ENCODE measurements around the gene ZC3H12D. TPM values are rescaled to one million over a fixed set of nuclear protein-coding genes. Genes with fewer than 3 reads are reported as not detected.
"Not testable (repeated sequence)": the region's sequence is repeated elsewhere in the genome, so short reads cannot be mapped to it uniquely, and the experiment has no call there.

Gene ZC3H12D
- total RNA-seq, 1 donor from 2014 or later: 0.14 TPM

GRCh38 chr6:149468179-149468578 lies 16.6 kb downstream of the ZC3H12D start:
- H3K36me3 Mint-ChIP-seq (ENCODE audit: low read depth): no peaks in the 10 kb centered on the region
- no peaks in the 10 kb centered on the region for H3K27me3 Mint-ChIP-seq (ENCODE audit: low read depth)

GRCh38 chr6:149467265-149467664 lies 17.5 kb downstream of the ZC3H12D start:
- no peak for TF ChIP-seq CTCF (conservative IDR thresholded peaks at IDR 0.05)
- Mint-ChIP-seq H3K27ac (ENCODE audit: unreplicated experiment) (no peak overlapping the region), H3K27me3 (ENCODE audit: low read depth) (no peaks in the 10 kb centered on the region), H3K4me1 (no peaks in the 10 kb centered on the region), H3K36me3 (ENCODE audit: low read depth) (no peaks in the 10 kb centered on the region), H3K4me3 (no peak overlapping the region), H3K9me3 (no peaks in the 10 kb centered on the region)
- no peak for DNase-seq (ENCODE audit: low read depth, low spot score)

More at GRCh38 chr6:149468179-149468578, 16.6 kb downstream of the ZC3H12D start:
- TF ChIP-seq CTCF (conservative IDR thresholded peaks at IDR 0.05): no peak
- no peak overlapping the region for H3K27ac Mint-ChIP-seq (ENCODE audit: unreplicated experiment)
- DNase-seq (ENCODE audit: low read depth, low spot score): no peak
- H3K4me1 Mint-ChIP-seq: no peaks in the 10 kb centered on the region
- no peaks in the 10 kb centered on the region for H3K9me3 Mint-ChIP-seq
- no peak overlapping the region for H3K4me3 Mint-ChIP-seq

GRCh38 chr6:149464411-149464810 lies 20.4 kb downstream of the ZC3H12D start:
- H3K9me3 Mint-ChIP-seq: no peaks in the 10 kb centered on the region
- H3K4me1 Mint-ChIP-seq: no peaks in the 10 kb centered on the region
- no peaks in the 10 kb centered on the region for H3K27me3 Mint-ChIP-seq (ENCODE audit: low read depth)
- no peak overlapping the region for H3K27ac Mint-ChIP-seq (ENCODE audit: unreplicated experiment)
- TF ChIP-seq CTCF (conservative IDR thresholded peaks at IDR 0.05): no peak
- H3K4me3 Mint-ChIP-seq: no peak overlapping the region
- H3K36me3 Mint-ChIP-seq (ENCODE audit: low read depth): no peaks in the 10 kb centered on the region
- no peak for DNase-seq (ENCODE audit: low read depth, low spot score)

GRCh38 chr6:149463781-149464180 lies 21.0 kb downstream of the ZC3H12D start:
- no peak for DNase-seq (ENCODE audit: low read depth, low spot score)
- no peak overlapping the region for H3K4me3 Mint-ChIP-seq
- H3K27ac Mint-ChIP-seq (ENCODE audit: unreplicated experiment): no peak overlapping the region
- H3K27me3 Mint-ChIP-seq (ENCODE audit: low read depth): no peaks in the 10 kb centered on the region
- H3K36me3 Mint-ChIP-seq (ENCODE audit: low read depth): no peaks in the 10 kb centered on the region
- no peaks in the 10 kb centered on the region for H3K9me3 Mint-ChIP-seq
- TF ChIP-seq CTCF (conservative IDR thresholded peaks at IDR 0.05): no peak
- H3K4me1 Mint-ChIP-seq: no peaks in the 10 kb centered on the region

GRCh38 chr6:149462712-149463111 lies 22.1 kb downstream of the ZC3H12D start:
- not testable (repeated sequence) for H3K27ac Mint-ChIP-seq (ENCODE audit: unreplicated experiment); H3K27me3 Mint-ChIP-seq (ENCODE audit: low read depth); H3K4me3 Mint-ChIP-seq; H3K9me3 Mint-ChIP-seq; H3K36me3 Mint-ChIP-seq (ENCODE audit: low read depth); DNase-seq (ENCODE audit: low read depth, low spot score); H3K4me1 Mint-ChIP-seq

DNA sequence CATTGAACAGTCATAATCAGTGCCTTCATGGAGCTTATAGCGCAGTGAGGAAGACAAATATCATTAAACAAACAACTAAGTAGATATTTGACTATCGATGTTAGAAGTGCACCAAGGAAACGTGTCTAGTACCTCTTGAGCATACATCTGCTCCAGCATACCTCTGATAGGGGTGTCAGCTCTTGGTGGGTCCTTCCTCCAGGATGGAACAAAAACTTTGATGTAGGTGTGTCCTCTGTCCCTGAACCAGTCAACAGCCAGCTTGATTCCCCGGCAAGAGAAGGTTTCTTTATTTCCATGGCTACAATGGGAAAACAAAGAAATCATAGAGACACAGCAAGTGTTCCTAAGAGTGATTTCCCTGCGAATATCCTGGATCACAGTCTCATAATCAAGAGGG lies 23.1 kb downstream of the ZC3H12D start:
- no peaks in the 10 kb centered on the region for H3K9me3 Mint-ChIP-seq
- TF ChIP-seq CTCF (conservative IDR thresholded peaks at IDR 0.05): no peak

GRCh38 chr6:149460249-149460648 lies 24.6 kb downstream of the ZC3H12D start:
- not testable (repeated sequence) for H3K4me1 Mint-ChIP-seq; H3K27me3 Mint-ChIP-seq (ENCODE audit: low read depth); H3K36me3 Mint-ChIP-seq (ENCODE audit: low read depth); H3K27ac Mint-ChIP-seq (ENCODE audit: unreplicated experiment); DNase-seq (ENCODE audit: low read depth, low spot score); H3K9me3 Mint-ChIP-seq; H3K4me3 Mint-ChIP-seq

More for the DNA sequence above, 23.1 kb downstream of the ZC3H12D start:
- Mint-ChIP-seq H3K27me3 (ENCODE audit: low read depth) (no peaks in the 10 kb centered on the region), H3K27ac (ENCODE audit: unreplicated experiment) (no peak overlapping the region), H3K4me1 (no peaks in the 10 kb centered on the region), H3K4me3 (no peak overlapping the region), H3K36me3 (ENCODE audit: low read depth) (no peaks in the 10 kb centered on the region)
- no peak for DNase-seq (ENCODE audit: low read depth, low spot score)

All from neural crest cell (in vitro differentiated cells).